Mesenteric fat pad (tissue), 1 donor: ENCODE data around the gene AFAP1L2. TPM values are rescaled to one million over a fixed set of nuclear protein-coding genes. Genes with fewer than 3 reads are reported as not detected.

Experiments used
- DNase-seq: peaks from one replicate; pipeline ENCODE4 v3.0.0-alpha.2; 2020; ENCODE audit warnings: low spot score
- total RNA-seq: library from RNA; stranded (reverse); fragmentation: NEBNext Ultra II Directional; extraction: Animal tissue kit (Norgen Biotek cat#: 25700); gene quantifications from one replicate; pipeline ENCODE4 v1.2.1, GENCODE V29; 2021
- donor health status: DM: yes; HTN: yes; CAD: no.

AFAP1L2 gene
- total RNA-seq, 1 donor from 2014 or later, result 3.9 TPM

- DNase-seq, result no peak
Measured at GRCh38 chr10:114245121-114245791, 159.0 kb downstream of the AFAP1L2 start.

Other genes starting within 250 kb of the AFAP1L2 start
- gene CCDC186, start 230.3 kb downstream of the AFAP1L2 start, total RNA-seq, result 19.4 TPM
- 0.16 TPM for gene TDRD1, start 225.1 kb downstream of the AFAP1L2 start, total RNA-seq
- gene VWA2, start 165.2 kb downstream of the AFAP1L2 start, total RNA-seq, result 0.19 TPM